HEK293 (cell line): ENCODE data around the gene NPTN.

Experiments used
- GLIS2 ChIP-seq: fragments of 450-650 bp; formaldehyde crosslinking; IDR thresholded peaks from 2 replicates; pipeline ENCODE4 v1.5.1; 2016; ENCODE audit warnings: missing biosample characterization, missing genetic modification characterization
- REPIN1 ChIP-seq: fragments of 450-650 bp; formaldehyde crosslinking; IDR thresholded peaks from 2 replicates; pipeline ENCODE4 v1.5.1; 2017; ENCODE audit warnings: missing biosample characterization, missing genetic modification characterization, low read depth
- TCF7L2 ChIP-seq: IDR thresholded peaks from 2 replicates; pipeline ENCODE4 v1.6.1; 2011; ENCODE audit warnings: low read depth, mild to moderate bottlenecking, inconsistent platforms, low read length, moderate library complexity, borderline replicate concordance
- WT1 ChIP-seq: fragments of 450-650 bp; formaldehyde crosslinking; IDR thresholded peaks from 2 replicates; pipeline ENCODE4 v1.5.1; 2016; ENCODE audit warnings: missing biosample characterization, missing genetic modification characterization
- ZBTB8A ChIP-seq: fragments of 450-650 bp; formaldehyde crosslinking; IDR thresholded peaks from 2 replicates; pipeline ENCODE4 v1.5.1; 2016; ENCODE audit warnings: missing biosample characterization, missing genetic modification characterization
- ZNF112 ChIP-seq: fragments of 450-650 bp; formaldehyde crosslinking; IDR thresholded peaks from 2 replicates; pipeline ENCODE4 v1.5.0; 2017; ENCODE audit warnings: missing biosample characterization, missing genetic modification characterization
- ZNF2 ChIP-seq: fragments of 450-650 bp; formaldehyde crosslinking; IDR thresholded peaks from 2 replicates; pipeline ENCODE4 v1.5.1; 2016; ENCODE audit warnings: missing biosample characterization, missing genetic modification characterization
- ZNF23 ChIP-seq: fragments of 450-650 bp; formaldehyde crosslinking; IDR thresholded peaks from 2 replicates; pipeline ENCODE4 v1.5.1; 2016; ENCODE audit warnings: missing biosample characterization, missing genetic modification characterization, borderline replicate concordance
- ZNF239 ChIP-seq: fragments of 450-650 bp; formaldehyde crosslinking; IDR thresholded peaks from 2 replicates; pipeline ENCODE4 v1.5.1; 2016; ENCODE audit warnings: missing biosample characterization, missing genetic modification characterization
- ZNF248 ChIP-seq: fragments of 450-650 bp; formaldehyde crosslinking; IDR thresholded peaks from 2 replicates; pipeline ENCODE4 v1.5.1; 2017; ENCODE audit warnings: missing biosample characterization, missing genetic modification characterization
- ZNF292 ChIP-seq: fragments of 450-650 bp; formaldehyde crosslinking; IDR thresholded peaks from 2 replicates; pipeline ENCODE4 v1.5.1; 2016; ENCODE audit warnings: low read depth, missing biosample characterization, missing genetic modification characterization, borderline replicate concordance
- ZNF350 ChIP-seq: fragments of 450-650 bp; formaldehyde crosslinking; IDR thresholded peaks from 2 replicates; pipeline ENCODE4 v1.5.0; 2017; ENCODE audit warnings: missing biosample characterization, mild to moderate bottlenecking, missing genetic modification characterization
- ZNF404 ChIP-seq: fragments of 450-650 bp; formaldehyde crosslinking; IDR thresholded peaks from 2 replicates; pipeline ENCODE4 v1.5.1; 2017; ENCODE audit warnings: missing biosample characterization, missing genetic modification characterization
- ZNF473 ChIP-seq: fragments of 450-650 bp; formaldehyde crosslinking; IDR thresholded peaks from 2 replicates; pipeline ENCODE4 v1.5.1; 2017; ENCODE audit warnings: missing biosample characterization, missing genetic modification characterization
- ZNF521 ChIP-seq: fragments of 450-650 bp; formaldehyde crosslinking; IDR thresholded peaks from 2 replicates; pipeline ENCODE4 v1.5.1; 2017; ENCODE audit warnings: missing biosample characterization, mild to moderate bottlenecking, missing genetic modification characterization
- ZNF548 ChIP-seq: fragments of 450-650 bp; formaldehyde crosslinking; IDR thresholded peaks from 2 replicates; pipeline ENCODE4 v1.5.1; 2016; ENCODE audit warnings: missing biosample characterization, missing genetic modification characterization
- ZNF558 ChIP-seq: fragments of 450-650 bp; formaldehyde crosslinking; IDR thresholded peaks from 2 replicates; pipeline ENCODE4 v1.5.1; 2016; ENCODE audit warnings: missing biosample characterization, missing genetic modification characterization
- ZNF560 ChIP-seq: fragments of 450-650 bp; formaldehyde crosslinking; IDR thresholded peaks from 2 replicates; pipeline ENCODE4 v1.5.1; 2017; ENCODE audit warnings: missing biosample characterization, missing genetic modification characterization, borderline replicate concordance
- ZNF624 ChIP-seq: fragments of 450-650 bp; formaldehyde crosslinking; IDR thresholded peaks from 2 replicates; pipeline ENCODE4 v1.5.1; 2017; ENCODE audit warnings: missing biosample characterization, missing genetic modification characterization
- ZNF747 ChIP-seq: fragments of 450-650 bp; formaldehyde crosslinking; IDR thresholded peaks from 2 replicates; pipeline ENCODE4 v1.5.1; 2016; ENCODE audit warnings: missing biosample characterization, missing genetic modification characterization
- ZNF768 ChIP-seq: fragments of 450-650 bp; formaldehyde crosslinking; IDR thresholded peaks from 2 replicates; pipeline ENCODE4 v1.5.1; 2018; ENCODE audit warnings: missing biosample characterization, mild to moderate bottlenecking, missing genetic modification characterization
- ZNF785 ChIP-seq: fragments of 450-650 bp; formaldehyde crosslinking; IDR thresholded peaks from 2 replicates; pipeline ENCODE4 v1.5.1; 2016; ENCODE audit warnings: missing biosample characterization, missing genetic modification characterization
- ZNF792 ChIP-seq: fragments of 450-650 bp; formaldehyde crosslinking; IDR thresholded peaks from 2 replicates; pipeline ENCODE4 v1.5.1; 2016; ENCODE audit warnings: missing biosample characterization, missing genetic modification characterization
- ZSCAN23 ChIP-seq: fragments of 450-650 bp; formaldehyde crosslinking; IDR thresholded peaks from 2 replicates; pipeline ENCODE4 v1.5.1; 2016; ENCODE audit warnings: missing biosample characterization, missing genetic modification characterization
- TF ChIP-seq, protein P1 (sequence below): fragments of 450-650 bp; formaldehyde crosslinking; IDR thresholded peaks from 2 replicates; pipeline ENCODE4 v1.5.1; 2016; ENCODE audit warnings: missing biosample characterization, missing genetic modification characterization
- TF ChIP-seq, protein P2 (sequence below): fragments of 450-650 bp; formaldehyde crosslinking; IDR thresholded peaks from 2 replicates; pipeline ENCODE4 v1.5.1; 2016; ENCODE audit warnings: missing biosample characterization, missing genetic modification characterization
- TF ChIP-seq, protein P3 (sequence below): fragments of 450-650 bp; formaldehyde crosslinking; optimal IDR thresholded peaks from 2 replicates; pipeline ENCODE3; 2016; ENCODE audit warnings: missing biosample characterization, mild to moderate bottlenecking, missing genetic modification characterization
- TF ChIP-seq, protein P4 (sequence below): fragments of 450-650 bp; formaldehyde crosslinking; IDR thresholded peaks from 2 replicates; pipeline ENCODE4 v1.5.1; 2016; ENCODE audit warnings: missing biosample characterization, missing genetic modification characterization
- TF ChIP-seq, protein P5 (sequence below): fragments of 450-650 bp; formaldehyde crosslinking; IDR thresholded peaks from 2 replicates; pipeline ENCODE4 v1.5.1; 2016; ENCODE audit warnings: missing biosample characterization, missing genetic modification characterization
- TF ChIP-seq, protein P6 (sequence below): fragments of 450-650 bp; formaldehyde crosslinking; IDR thresholded peaks from 2 replicates; pipeline ENCODE4 v1.5.1; 2017; ENCODE audit warnings: missing biosample characterization, missing genetic modification characterization

NPTN gene

DNA sequence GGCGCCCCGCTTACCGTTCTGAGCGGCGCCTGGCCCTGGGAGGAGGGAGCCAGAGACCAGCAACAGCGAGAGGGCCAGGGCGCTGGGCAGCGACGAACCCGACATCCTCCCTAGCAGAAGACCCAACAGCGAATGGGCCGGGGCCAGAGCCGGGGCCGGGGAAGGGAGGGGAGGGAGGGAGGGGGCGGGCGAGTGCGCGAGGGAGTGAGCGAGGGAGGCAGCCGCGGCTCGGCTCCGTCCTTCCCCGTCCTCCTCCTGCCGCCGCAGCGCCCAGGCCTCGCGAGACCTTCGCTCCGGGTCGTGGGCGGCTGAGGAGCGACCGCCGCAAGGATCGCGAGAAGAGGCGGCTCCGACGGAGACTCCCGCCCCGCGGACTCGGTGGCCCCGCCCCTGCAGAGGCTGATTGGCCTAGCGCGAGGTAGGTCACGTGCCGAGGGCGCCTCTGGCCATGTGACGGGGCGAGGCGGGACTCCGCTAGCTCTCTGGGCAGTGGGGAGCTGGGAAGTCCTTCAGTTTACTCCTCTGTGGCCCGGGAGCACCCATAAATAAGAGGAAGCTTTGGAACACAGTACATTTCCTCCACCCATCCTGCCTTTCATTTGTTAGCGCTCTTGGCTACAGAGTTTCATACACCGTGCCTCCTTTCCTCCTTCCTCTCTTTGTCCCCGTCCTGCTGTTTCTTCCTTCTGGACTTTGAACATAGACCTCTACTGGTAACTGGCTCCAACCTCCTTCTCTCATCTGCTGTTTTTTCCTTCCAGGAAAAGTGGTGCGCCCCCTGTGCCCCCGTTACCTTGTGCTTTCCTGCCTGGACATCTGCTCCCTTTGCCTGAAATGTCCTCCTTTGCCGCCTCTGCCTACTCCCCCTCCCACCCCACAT lies at the start of gene NPTN (continued):
- TF ChIP-seq, protein P1, sequence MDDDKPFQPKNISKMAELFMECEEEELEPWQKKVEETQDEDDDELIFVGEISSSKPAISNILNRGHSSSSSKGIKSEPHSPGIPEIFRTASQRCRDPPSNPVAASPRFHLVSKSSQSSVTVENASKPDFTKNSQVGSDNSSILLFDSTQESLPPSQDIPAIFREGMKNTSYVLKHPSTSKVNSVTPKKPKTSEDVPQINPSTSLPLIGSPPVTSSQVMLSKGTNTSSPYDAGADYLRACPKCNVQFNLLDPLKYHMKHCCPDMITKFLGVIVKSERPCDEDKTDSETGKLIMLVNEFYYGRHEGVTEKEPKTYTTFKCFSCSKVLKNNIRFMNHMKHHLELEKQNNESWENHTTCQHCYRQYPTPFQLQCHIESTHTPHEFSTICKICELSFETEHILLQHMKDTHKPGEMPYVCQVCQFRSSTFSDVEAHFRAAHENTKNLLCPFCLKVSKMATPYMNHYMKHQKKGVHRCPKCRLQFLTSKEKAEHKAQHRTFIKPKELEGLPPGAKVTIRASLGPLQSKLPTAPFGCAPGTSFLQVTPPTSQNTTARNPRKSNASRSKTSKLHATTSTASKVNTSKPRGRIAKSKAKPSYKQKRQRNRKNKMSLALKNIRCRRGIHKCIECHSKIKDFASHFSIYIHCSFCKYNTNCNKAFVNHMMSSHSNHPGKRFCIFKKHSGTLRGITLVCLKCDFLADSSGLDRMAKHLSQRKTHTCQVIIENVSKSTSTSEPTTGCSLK (tag by site-specific recombination), result no peak
- TF ChIP-seq ZNF521 (tag by site-specific recombination) (no peak), ZBTB8A (tag by site-specific recombination) (no peak), ZNF792 (no peak), ZNF404 (0 out of 2 replicates have a peak, but pooled peaks have one; percentile 42), ZNF112 (tag by site-specific recombination) (no peak), ZNF248 (tag by site-specific recombination) (no peak), TCF7L2 (no peak), ZNF2 (tag by site-specific recombination) (peak; percentile 82; the same call in 1 of the 2 replicates), ZNF747 (tag by site-specific recombination) (no peak), WT1 (peak; percentile 47; the same call in 1 of the 2 replicates), ZNF785 (tag by site-specific recombination) (no peak), ZNF548 (tag by site-specific recombination) (no peak), ZNF350 (tag by site-specific recombination) (no peak), ZSCAN23 (tag by site-specific recombination) (no peak), ZNF23 (tag by site-specific recombination) (no peak), ZNF768 (no peak), ZNF558 (tag by site-specific recombination) (no peak), ZNF624 (tag by site-specific recombination) (no peak), GLIS2 (tag by site-specific recombination) (no peak), ZNF473 (tag by site-specific recombination) (no peak), ZNF292 (no peak), ZNF239 (tag by site-specific recombination) (no peak), REPIN1 (tag by site-specific recombination) (no peak), ZNF560 (no peak)
- TF ChIP-seq, protein P2, sequence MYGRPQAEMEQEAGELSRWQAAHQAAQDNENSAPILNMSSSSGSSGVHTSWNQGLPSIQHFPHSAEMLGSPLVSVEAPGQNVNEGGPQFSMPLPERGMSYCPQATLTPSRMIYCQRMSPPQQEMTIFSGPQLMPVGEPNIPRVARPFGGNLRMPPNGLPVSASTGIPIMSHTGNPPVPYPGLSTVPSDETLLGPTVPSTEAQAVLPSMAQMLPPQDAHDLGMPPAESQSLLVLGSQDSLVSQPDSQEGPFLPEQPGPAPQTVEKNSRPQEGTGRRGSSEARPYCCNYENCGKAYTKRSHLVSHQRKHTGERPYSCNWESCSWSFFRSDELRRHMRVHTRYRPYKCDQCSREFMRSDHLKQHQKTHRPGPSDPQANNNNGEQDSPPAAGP, result no peak; the same call in 1 of the 2 replicates
- TF ChIP-seq, protein P3, sequence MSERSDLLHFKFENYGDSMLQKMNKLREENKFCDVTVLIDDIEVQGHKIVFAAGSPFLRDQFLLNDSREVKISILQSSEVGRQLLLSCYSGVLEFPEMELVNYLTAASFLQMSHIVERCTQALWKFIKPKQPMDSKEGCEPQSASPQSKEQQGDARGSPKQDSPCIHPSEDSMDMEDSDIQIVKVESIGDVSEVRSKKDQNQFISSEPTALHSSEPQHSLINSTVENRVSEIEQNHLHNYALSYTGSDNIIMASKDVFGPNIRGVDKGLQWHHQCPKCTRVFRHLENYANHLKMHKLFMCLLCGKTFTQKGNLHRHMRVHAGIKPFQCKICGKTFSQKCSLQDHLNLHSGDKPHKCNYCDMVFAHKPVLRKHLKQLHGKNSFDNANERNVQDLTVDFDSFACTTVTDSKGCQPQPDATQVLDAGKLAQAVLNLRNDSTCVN (tag by site-specific recombination), result peak; percentile 76
- TF ChIP-seq, protein P4, sequence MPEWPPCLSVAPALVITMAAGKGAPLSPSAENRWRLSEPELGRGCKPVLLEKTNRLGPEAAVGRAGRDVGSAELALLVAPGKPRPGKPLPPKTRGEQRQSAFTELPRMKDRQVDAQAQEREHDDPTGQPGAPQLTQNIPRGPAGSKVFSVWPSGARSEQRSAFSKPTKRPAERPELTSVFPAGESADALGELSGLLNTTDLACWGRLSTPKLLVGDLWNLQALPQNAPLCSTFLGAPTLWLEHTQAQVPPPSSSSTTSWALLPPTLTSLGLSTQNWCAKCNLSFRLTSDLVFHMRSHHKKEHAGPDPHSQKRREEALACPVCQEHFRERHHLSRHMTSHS (tag by site-specific recombination), result no peak
- TF ChIP-seq, protein P5, sequence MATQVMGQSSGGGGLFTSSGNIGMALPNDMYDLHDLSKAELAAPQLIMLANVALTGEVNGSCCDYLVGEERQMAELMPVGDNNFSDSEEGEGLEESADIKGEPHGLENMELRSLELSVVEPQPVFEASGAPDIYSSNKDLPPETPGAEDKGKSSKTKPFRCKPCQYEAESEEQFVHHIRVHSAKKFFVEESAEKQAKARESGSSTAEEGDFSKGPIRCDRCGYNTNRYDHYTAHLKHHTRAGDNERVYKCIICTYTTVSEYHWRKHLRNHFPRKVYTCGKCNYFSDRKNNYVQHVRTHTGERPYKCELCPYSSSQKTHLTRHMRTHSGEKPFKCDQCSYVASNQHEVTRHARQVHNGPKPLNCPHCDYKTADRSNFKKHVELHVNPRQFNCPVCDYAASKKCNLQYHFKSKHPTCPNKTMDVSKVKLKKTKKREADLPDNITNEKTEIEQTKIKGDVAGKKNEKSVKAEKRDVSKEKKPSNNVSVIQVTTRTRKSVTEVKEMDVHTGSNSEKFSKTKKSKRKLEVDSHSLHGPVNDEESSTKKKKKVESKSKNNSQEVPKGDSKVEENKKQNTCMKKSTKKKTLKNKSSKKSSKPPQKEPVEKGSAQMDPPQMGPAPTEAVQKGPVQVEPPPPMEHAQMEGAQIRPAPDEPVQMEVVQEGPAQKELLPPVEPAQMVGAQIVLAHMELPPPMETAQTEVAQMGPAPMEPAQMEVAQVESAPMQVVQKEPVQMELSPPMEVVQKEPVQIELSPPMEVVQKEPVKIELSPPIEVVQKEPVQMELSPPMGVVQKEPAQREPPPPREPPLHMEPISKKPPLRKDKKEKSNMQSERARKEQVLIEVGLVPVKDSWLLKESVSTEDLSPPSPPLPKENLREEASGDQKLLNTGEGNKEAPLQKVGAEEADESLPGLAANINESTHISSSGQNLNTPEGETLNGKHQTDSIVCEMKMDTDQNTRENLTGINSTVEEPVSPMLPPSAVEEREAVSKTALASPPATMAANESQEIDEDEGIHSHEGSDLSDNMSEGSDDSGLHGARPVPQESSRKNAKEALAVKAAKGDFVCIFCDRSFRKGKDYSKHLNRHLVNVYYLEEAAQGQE (tag by site-specific recombination), result no peak
- TF ChIP-seq, protein P6, sequence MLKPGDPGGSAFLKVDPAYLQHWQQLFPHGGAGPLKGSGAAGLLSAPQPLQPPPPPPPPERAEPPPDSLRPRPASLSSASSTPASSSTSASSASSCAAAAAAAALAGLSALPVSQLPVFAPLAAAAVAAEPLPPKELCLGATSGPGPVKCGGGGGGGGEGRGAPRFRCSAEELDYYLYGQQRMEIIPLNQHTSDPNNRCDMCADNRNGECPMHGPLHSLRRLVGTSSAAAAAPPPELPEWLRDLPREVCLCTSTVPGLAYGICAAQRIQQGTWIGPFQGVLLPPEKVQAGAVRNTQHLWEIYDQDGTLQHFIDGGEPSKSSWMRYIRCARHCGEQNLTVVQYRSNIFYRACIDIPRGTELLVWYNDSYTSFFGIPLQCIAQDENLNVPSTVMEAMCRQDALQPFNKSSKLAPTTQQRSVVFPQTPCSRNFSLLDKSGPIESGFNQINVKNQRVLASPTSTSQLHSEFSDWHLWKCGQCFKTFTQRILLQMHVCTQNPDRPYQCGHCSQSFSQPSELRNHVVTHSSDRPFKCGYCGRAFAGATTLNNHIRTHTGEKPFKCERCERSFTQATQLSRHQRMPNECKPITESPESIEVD (tag by site-specific recombination), result no peak
